Neutrophil (primary cell): ENCODE measurements around the gene TUBGCP2.

Source experiments
- H3K27ac ChIP-seq: fragments of 200-600 bp; sonication (generic); 2 replicates; pipeline ENCODE4 v1.5.1; 2016; ENCODE audit warnings: mild to moderate bottlenecking, moderate library complexity
- H3K27me3 ChIP-seq: fragments of 200-600 bp; sonication (generic); 2 replicates; pipeline ENCODE4 v1.6.0; 2016; ENCODE audit warnings: mild to moderate bottlenecking
- H3K36me3 ChIP-seq: fragments of 200-600 bp; sonication (generic); 2 replicates; pipeline ENCODE4 v1.5.1; 2017
- H3K4me1 ChIP-seq, 2 experiments: fragments of 200-600 bp in 1 of 2; sonication (generic) in 1 of 2; 1 replicate in 1 of 2; 2 replicates in 1 of 2; pipeline versions ENCODE4 v1.5.1 to v1.6.1; 2013 to 2016; ENCODE audit warnings: low read depth in 1 of 2, low read length in 1 of 2, mild to moderate bottlenecking in 1 of 2, moderate library complexity in 1 of 2; ENCODE audit not compliant: control insufficient read depth in 1 of 2, insufficient read depth in 1 of 2
- H3K4me3 ChIP-seq, 2 experiments: fragments of 200-600 bp in 1 of 2; sonication (generic) in 1 of 2; 1 replicate in 1 of 2; 2 replicates in 1 of 2; pipeline ENCODE4 v1.5.1; 2013 to 2016; ENCODE audit warnings: low read depth in 1 of 2, low read length in 1 of 2, mild to moderate bottlenecking in 1 of 2, moderate library complexity in 1 of 2
- H3K9me3 ChIP-seq: fragments of 200-600 bp; sonication (generic); 2 replicates; pipeline ENCODE4 v1.5.1; 2016
- TF ChIP-seq, protein P1 (sequence below): fragments of 200-600 bp; sonication (generic); IDR thresholded peaks from 2 replicates; pipeline ENCODE4 v1.5.1; 2016; ENCODE audit warnings: antibody characterized with exemption

TUBGCP2 gene

DNA sequence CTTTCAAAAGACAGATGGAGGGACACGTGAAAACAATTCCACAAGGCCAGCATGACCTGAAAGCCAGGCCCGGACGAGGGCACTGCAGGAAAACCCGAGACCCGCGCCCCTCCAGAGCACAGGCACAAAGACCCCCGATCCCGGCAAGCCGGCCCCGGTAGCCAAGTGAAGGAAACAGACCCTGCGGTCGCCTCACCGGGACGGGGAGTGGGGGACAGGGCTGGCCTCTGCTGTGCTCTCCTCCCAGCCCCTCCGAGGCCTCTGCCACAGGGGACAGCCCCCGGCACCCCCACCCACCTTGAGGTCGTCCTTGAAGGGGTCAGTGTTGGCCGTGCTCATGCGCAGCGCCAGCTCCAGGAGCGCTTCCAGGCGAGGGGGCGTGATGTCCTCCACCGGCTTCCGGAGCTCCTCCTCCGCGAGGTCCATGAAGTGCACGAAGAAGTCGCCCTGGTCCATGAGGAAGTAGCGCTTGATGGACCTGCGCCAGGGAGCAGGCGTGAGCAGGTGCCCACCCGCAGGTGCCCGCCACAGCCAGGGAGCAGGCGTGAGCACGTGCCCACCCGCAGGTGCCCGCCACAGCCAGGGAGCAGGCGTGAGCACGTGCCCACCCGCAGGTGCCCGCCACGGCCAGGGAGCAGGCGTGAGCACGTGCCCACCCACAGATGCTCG, 20.7 kb downstream of the TUBGCP2 start:
- no peaks in the 10 kb centered on the region for H3K27me3 ChIP-seq
- H3K27ac ChIP-seq: no peak overlapping the region
- peaks cover 83% of the 10 kb centered on the region for H3K36me3 ChIP-seq
- TF ChIP-seq, protein P1, sequence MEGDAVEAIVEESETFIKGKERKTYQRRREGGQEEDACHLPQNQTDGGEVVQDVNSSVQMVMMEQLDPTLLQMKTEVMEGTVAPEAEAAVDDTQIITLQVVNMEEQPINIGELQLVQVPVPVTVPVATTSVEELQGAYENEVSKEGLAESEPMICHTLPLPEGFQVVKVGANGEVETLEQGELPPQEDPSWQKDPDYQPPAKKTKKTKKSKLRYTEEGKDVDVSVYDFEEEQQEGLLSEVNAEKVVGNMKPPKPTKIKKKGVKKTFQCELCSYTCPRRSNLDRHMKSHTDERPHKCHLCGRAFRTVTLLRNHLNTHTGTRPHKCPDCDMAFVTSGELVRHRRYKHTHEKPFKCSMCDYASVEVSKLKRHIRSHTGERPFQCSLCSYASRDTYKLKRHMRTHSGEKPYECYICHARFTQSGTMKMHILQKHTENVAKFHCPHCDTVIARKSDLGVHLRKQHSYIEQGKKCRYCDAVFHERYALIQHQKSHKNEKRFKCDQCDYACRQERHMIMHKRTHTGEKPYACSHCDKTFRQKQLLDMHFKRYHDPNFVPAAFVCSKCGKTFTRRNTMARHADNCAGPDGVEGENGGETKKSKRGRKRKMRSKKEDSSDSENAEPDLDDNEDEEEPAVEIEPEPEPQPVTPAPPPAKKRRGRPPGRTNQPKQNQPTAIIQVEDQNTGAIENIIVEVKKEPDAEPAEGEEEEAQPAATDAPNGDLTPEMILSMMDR: no peak
- no peaks in the 10 kb centered on the region for H3K9me3 ChIP-seq
- H3K4me3 ChIP-seq: no peak overlapping the region
- no peaks in the 10 kb centered on the region for H3K4me1 ChIP-seq

DNA sequence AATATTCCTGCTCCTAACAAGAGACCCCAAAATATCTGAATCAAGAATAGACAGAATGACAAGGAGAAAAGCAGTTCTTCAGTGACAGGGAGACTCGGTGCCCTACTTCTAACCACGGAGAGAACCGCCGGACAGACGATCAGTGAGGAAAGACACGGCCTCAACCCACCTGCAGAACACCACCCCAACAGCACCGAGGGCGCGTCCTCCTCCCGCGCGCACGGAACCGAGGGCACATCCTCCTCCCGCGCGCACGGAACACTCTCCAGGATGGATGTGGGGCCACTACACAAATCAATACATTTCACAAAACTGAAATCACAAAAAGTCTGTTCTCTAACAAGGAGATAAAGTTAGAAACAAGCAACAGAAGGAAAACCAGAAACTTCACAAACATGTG, 22.3 kb downstream of the TUBGCP2 start:
- Histone ChIP-seq H3K4me3 (no peak overlapping the region), H3K27me3 (no peaks in the 10 kb centered on the region), H3K9me3 (no peaks in the 10 kb centered on the region), H3K36me3 (peaks cover 91% of the 10 kb centered on the region), H3K4me1 (no peaks in the 10 kb centered on the region), H3K27ac (no peak overlapping the region)
- TF ChIP-seq, protein P1: no peak

DNA sequence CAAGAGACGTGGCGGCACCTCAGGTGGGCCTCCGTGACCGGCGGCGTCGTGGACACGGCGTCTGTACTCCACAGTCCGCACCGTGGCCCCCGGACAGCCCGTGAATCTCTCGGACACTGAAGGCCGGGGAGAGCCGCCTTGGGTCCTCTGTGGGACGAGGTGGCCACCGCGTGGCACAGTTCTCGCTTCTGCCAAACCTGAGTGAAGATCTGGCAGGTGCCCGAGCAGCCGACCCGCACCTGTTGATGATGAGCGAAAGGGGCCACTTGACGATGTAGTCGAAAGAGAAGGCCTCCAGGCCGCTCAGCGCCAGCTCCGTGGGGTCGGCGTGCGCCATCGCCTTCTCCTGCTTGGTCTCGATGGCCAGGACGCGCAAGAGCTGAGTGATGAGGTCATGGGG, 23.5 kb downstream of the TUBGCP2 start:
- TF ChIP-seq, protein P1: no peak
- peaks cover 86% of the 10 kb centered on the region for H3K36me3 ChIP-seq
- H3K27me3 ChIP-seq: no peaks in the 10 kb centered on the region
- no peak overlapping the region for H3K27ac ChIP-seq
- H3K9me3 ChIP-seq: no peaks in the 10 kb centered on the region
- peaks cover 10 to 11% of the 10 kb centered on the region in 2 experiments for H3K4me1 ChIP-seq
- H3K4me3 ChIP-seq: no peak overlapping the region

DNA sequence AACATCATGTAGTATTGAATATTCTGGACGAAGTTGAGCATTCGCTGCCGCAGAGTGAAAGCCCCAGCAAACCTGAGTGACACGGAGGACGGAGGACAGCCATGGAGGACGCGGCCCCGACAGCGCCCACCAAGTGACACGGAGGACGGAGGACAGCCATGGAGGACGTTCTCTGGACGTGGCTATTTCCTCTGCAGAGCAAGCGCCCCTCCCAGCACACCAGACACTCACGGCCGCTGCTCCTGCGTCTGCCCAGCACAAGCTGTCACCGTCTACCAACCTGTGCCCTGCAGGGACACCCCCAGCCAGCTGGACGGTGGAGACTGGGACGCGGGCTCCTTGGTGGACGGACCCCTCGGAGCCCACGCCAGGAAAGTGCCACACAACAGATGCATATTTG, 24.7 kb downstream of the TUBGCP2 start:
- H3K4me1 ChIP-seq: peaks cover 22 to 24% of the 10 kb centered on the region in 2 experiments
- TF ChIP-seq, protein P1: no peak
- H3K27me3 ChIP-seq: no peaks in the 10 kb centered on the region
- no peak overlapping the region for H3K27ac ChIP-seq
- H3K9me3 ChIP-seq: no peaks in the 10 kb centered on the region
- no peak overlapping the region for H3K4me3 ChIP-seq
- H3K36me3 ChIP-seq: peaks cover 74% of the 10 kb centered on the region

DNA sequence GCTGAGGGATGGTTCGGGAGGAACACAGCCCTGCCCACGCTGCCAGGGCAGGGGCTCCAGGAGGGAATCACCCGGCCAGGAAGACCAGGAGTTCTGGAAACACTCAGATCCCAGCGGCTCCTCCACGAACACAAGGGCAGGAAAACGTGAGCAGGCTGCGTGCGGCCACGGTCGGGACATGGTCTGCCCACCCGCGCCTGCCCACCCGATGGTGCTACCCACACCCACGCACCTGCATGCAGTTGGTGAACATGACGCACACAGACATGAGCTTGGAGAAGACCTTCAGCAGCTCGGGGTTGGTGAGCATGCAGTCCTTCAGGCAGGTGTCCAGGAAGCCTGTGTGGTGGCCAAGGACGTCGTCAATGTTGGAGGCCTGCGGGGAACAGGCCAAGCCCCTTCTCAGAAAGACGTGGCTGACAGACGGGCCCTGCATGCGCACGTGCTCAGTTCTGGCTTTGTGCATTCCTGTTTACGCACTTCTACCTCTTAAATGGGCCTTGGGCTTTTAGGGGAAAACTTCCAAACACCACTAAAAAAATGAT, 25.8 kb downstream of the TUBGCP2 start:
- TF ChIP-seq, protein P1: no peak

More for the DNA sequence above, 25.8 kb downstream of the TUBGCP2 start:
- H3K9me3 ChIP-seq: no peaks in the 10 kb centered on the region
- H3K4me1 ChIP-seq: peaks cover 32 to 34% of the 10 kb centered on the region in 2 experiments
- peaks cover 63% of the 10 kb centered on the region for H3K36me3 ChIP-seq
- no peak overlapping the region for H3K27ac ChIP-seq
- H3K4me3 ChIP-seq: no peak overlapping the region
- no peaks in the 10 kb centered on the region for H3K27me3 ChIP-seq
